NCI-H774 (cell line): ENCODE measurements around the gene CACNA1B.

ENCODE experiments used
- DNase-seq: peaks from one replicate; lab custom pipeline; 2025; lab: John Stamatoyannopoulos, UW

Gene CACNA1B

GRCh38 chr9:138040446-138041430, 163.2 kb downstream of the CACNA1B start:
- no peak for DNase-seq

DNA sequence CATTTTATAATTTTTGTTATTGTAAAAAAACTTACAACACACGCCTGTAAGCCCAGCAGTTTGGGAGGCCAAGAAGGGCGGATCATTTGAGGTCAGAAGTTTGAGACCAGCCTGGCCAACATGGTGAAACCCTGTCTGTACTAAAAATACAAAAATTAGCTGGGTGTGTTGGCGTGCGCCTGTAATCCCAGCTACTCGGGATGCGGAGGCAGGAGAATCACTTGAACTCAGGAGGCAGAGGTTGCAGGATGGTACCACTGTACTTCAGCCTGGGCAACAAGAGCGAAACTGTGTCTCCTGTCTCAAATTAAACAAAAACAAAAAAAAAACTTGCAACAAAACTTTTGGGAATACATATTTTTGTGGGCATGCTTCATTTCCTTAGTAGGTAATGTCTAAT, 164.6 kb downstream of the CACNA1B start:
- DNase-seq, result no peak

- DNase-seq, result no peak
Measured at GRCh38 chr9:138042640-138043039, 165.1 kb downstream of the CACNA1B start.

GRCh38 chr9:138043061-138043410, 165.5 kb downstream of the CACNA1B start:
- no peak for DNase-seq

DNA sequence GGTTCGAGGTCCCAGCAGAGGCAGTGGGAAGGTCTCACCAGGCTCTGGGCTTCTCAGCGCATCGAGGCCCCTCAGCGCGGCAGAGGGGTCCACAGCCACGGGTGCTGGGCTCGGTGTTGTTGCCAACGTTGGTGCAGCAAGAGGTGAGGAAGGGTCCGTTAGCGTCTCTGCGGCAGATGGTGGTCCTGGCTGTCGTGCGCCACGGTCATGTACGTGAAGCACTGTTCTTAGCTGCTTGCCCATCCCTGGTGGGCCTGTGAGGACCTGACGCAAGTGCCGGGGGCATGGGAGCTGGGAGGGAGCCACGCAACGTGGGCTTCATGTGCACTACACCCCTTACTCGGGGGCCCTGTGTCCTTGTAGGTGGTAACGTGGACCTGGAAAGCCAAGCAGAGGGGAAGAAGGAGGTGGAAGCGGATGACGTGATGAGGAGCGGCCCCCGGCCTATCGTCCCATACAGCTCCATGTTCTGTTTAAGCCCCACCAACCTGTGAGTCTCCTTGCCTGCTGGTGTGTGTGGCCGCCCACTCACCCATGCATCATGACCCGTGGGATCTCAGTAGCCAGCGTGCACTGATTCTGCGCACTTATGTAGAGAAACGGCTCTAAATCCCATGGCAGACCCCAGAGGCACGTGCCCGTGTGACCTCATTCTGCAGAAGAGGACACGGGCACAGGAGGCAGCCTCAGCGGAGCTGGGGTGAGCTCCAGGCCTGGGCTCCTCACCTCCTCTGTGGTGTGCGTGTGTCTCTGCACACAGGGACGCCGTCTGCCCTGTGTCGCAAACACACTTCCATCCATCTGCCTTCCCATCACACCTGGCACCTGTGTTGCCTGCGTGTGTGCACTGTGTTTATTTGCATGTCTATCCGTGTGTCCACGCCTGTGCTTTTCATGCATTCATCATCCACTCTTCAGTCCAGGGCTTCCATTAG, 166.1 kb downstream of the CACNA1B start:
- DNase-seq, result no peak

DNA sequence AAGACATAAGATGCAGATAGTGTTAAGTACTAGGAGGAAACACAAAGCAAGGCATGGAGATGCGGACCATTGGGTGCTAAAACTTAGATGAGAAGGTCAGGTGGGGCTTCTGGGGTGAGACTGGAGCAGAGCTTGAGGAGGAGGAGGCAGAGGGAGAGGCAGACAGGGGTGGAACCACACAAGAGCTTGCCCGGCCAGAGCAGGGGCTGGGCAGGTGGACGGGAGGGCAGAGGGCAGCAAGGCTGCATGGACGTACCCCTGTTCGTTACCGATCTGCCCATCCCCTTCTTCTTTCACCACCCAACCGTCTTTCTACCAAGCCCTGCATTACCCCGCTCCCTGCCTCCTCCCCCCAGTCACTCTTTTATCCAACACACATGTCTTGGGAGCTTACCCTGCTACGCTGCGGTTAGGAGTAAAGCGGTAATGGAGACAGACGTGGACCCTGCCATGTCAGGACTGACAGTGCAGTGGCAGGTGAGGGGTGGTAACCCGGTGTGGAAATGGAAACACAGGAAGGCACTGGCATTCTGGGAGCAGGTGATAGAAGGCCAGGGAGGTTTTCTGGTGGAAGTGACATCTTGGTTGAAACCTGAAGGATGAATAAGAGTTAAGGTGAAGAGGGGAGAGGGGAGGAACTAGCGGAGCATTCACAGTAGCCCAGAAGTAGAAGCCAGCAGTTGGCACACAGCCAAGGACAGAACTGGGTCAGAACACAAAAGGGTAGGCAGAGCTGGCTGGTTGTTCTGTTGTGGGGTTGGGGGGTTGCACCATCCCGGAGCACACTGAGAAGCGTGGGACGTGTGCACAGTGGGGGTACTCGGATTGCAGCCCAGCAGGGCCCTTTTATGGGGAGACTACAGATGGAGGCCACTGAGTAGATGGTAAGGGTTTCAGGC, 167.2 kb downstream of the CACNA1B start:
- no peak for DNase-seq

GRCh38 chr9:138045541-138046490, 168.2 kb downstream of the CACNA1B start:
- no peak for DNase-seq

GRCh38 chr9:138046641-138047301, 169.2 kb downstream of the CACNA1B start:
- DNase-seq, result no peak

- no peak for DNase-seq
Measured at GRCh38 chr9:138047469-138048040, 170.0 kb downstream of the CACNA1B start.

- DNase-seq, result no peak
Measured at GRCh38 chr9:138048184-138048583, 170.6 kb downstream of the CACNA1B start.

DNA sequence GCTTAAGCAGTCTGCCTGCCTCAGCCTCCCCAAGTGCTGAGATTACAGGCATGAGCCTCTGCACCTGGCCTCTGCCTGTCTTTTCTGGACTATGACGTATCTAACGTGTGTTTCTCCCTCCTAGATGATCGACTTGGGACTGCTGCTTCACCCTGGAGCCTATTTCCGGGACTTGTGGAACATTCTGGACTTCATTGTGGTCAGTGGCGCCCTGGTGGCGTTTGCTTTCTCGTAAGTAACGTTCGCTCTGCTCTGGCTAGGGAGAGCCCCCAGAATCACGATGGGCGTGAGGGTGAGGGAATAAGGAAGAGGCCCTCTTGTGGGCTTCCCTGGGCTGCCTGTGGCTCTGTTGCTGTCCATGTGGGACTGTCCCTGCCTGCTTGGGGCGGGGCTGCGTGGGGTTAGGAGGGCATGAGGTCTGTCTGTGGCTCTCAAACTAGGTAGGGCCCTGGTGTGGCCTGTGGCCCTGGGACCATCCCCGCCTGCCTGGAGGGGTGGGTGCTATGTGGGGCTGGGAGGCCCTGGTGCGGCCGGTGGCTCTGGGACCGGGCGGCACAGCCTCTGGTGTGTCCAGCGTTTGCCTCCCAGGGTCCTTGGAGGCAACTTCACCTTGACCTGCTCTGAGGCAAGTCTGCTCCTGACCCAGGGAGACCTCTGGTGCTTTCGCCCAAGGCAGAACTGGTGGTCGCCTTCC, 171.7 kb downstream of the CACNA1B start:
- DNase-seq, result no peak

GRCh38 chr9:138049779-138050471, 172.3 kb downstream of the CACNA1B start:
- DNase-seq, result no peak

DNA sequence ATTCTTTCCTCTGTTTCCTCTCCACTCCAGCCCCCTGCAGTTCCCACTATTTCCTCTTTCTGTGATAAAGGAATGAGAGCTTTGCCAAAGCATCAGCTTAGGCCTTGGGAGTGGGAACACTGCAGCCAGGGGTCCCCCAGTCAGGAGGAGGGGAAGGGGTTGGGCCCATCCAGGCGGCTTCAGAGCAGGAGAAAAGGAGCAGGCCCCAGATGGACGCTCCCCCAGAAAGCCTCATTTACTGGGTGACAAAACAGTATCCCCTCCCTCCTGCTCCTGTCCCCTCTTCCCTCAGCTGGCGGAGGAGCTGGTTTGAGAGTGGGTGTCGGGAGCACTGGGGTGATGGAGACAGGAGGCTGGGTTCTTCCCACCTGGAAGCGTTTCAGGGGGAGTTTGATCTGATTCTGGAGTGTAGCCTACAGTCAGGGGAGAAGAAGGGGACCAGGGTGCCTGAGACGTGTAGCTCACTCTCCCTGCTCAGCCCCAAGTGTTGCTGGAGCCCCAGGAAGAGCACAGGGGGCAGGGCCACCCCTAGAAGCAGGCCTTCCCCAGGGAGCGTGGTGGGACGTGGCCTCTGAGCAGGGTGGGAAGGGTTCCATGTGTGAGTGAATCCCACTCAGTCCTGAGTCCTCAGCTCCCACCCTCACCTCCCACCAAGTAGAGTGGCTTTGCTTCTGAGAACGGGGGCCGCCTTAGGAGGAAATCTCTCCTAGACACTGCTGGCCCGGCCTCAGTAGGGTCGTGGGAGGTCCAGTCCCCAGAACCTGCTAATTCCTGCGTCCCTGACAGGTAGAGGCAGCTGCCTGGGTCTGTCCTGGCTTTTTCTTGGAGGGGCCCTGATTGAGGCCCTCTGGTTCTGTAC, 173.1 kb downstream of the CACNA1B start:
- DNase-seq, result no peak

- DNase-seq, result no peak
Measured at GRCh38 chr9:138051586-138052321, 174.2 kb downstream of the CACNA1B start.

- no peak for DNase-seq
Measured at GRCh38 chr9:138052322-138052615, 174.7 kb downstream of the CACNA1B start.

GRCh38 chr9:138052635-138053320, 175.2 kb downstream of the CACNA1B start:
- DNase-seq, result no peak
